Activated CD8-positive, alpha-beta memory T cell treated with anti-CD3 and anti-CD28 coated beads, Interleukin-2, amount 50 U/mL, for 48 hours (primary cell): ENCODE results near the gene ANLN.
"Not testable (repeated sequence)": the region's sequence is repeated elsewhere in the genome, so short reads cannot be mapped to it uniquely, and the experiment has no call there.

ENCODE experiments used
- DNase-seq: peaks from one replicate; pipeline ENCODE4 v3.0.0-alpha.2; 2020

The ANLN gene

GRCh38 chr7:36468370-36469101, 78.9 kb downstream of the ANLN start:
- DNase-seq, result no peak

DNA sequence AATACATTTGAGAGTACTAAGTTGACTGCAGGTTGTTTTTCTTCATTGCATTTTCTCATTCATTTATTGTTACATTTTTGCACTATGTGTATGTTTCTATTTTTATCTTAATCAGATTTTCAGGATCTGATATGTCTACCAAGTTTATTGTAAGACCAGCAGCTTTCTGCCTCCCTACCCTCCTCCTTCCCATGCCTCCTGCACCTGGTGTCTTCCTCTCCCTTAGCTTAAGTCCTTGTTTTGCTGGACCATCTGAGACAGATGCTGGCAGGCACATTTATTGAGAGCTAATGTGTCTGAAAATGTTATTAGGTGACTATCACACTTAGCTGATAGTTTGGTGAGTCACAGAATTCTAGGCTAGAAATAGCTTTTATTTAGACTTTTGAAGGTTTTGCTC, 79.6 kb downstream of the ANLN start:
- DNase-seq, result no peak

- no peak for DNase-seq
Measured at GRCh38 chr7:36472141-36472729, 82.6 kb downstream of the ANLN start.

- DNase-seq, result peak; percentile 68
Measured at GRCh38 chr7:36473454-36474282, 84.0 kb downstream of the ANLN start.

DNA sequence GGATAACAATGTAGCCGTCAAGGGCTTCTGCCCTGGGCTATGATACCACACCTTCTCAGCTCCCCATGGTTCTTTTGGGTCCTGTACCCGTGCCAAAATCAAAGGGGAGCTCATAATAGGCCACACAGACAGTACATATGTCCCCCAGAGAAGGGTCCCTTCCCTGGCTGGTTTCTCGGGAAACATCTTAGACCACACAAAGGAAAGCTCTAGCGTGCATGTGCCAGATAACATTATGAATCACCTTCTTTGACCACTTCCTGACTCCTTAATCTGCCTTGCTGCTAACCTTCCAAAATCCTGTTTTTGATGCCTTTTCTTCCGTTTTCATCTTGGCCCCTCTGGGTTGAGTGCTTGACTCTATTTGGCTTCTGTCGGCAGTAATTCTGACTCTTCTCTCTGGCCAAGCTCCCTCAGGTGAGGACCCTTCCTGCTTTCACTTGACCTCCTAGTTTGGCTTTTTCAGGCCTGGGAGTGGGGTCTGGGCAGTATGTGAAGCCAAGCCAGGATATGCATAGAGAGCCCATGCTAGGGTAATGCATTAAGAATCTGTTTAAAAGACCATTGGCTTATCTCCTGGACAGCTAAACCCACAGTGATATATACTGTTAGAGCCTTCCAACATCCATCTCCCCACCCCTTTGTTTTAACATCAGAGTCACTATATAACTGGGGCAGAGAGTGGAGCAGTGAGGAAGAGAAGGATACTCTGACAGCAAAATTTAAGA, 84.8 kb downstream of the ANLN start:
- DNase-seq, result no peak

- no peak for DNase-seq
Measured at GRCh38 chr7:36475011-36475342, 85.3 kb downstream of the ANLN start.

- no peak for DNase-seq
Measured at GRCh38 chr7:36475381-36475780, 85.7 kb downstream of the ANLN start.

DNA sequence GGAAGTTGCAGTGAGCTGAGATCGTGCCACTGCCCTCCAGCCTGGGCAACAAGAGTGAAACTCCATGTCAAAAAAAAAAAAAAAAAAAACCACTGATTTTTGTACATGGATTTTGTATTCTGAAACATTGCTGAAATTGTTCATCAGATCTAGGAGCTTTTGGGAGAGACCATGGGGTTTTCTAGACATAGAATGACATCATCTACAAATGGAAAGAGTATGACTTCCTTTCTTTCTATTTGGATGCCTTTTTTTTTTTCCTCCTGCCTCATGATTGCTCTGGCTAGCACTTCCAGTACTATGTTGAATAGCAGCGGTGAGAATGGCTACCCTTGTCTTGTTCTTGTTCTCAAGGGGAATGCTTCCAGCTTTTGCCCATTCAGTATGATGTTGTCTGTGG, 89.1 kb downstream of the ANLN start:
- no peak for DNase-seq

DNA sequence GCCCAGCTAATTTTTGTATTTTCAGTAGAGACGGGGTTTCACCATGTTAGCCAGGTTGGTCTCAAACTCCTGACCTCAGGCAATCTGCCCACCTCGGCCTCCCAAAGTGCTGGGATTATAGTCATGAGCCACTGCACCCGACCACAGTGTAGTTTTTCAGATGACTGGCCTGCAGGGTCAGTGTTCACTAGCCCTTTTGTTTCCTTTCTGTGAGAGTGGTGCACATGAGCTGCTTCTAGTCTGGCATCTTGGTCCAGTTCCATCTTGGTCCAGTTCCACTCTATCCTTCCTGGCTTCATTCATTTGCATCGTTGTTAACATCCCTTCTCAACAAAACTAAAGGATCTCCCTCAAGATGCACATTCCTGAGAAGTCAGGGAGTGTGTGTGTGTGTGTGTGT, 94.2 kb downstream of the ANLN start:
- not testable (repeated sequence) for DNase-seq

DNA sequence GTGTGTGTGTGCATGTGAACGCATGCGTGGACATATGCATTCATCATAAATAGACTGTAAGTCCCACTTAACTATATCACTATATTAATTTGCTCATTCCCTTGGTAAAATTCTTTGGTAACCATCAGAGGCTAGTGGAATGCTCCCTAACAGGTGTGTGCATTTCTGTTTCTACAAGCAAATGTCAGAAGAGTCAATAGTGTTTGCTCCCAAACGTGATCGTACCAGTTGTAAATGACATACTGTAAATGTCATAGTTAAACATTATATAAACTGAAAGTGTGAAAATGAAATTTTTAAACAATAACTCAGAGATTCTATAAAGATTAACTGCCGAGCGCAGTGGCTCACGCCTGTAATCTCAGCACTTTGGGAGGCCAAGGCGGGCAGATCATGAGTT, 94.6 kb downstream of the ANLN start:
- no peak for DNase-seq

DNA sequence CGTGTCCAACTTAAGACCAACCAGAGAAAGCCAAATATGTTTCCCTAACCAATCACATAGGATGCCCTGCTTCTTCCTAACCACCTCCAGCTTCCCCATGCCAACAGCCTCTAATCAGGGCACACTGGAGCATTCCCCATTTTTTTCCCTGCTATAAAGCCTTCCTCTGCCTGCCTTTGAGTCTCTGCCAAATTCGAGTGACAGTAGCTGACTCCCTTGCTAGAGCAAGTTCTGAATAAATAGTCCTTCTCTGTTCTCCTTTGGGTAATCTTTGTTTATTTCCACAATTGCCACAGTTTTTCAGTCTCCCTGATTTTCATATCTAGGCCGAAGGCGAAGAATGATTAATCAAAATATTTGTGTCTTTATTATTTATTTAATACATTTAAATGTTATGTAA, 96.7 kb downstream of the ANLN start:
- no peak for DNase-seq

GRCh38 chr7:36487756-36488336, 98.2 kb downstream of the ANLN start:
- DNase-seq, result no peak

GRCh38 chr7:36488672-36489071, 99.0 kb downstream of the ANLN start:
- not testable (repeated sequence) for DNase-seq

- no peak for DNase-seq
Measured at GRCh38 chr7:36490419-36490830, 100.8 kb downstream of the ANLN start.

- DNase-seq, result no peak
Measured at GRCh38 chr7:36491317-36491716, 101.7 kb downstream of the ANLN start.

- no peak for DNase-seq
Measured at GRCh38 chr7:36496576-36496975, 106.9 kb downstream of the ANLN start.

GRCh38 chr7:36497176-36497575, 107.5 kb downstream of the ANLN start:
- not testable (repeated sequence) for DNase-seq

GRCh38 chr7:36497775-36498174, 108.1 kb downstream of the ANLN start:
- DNase-seq, result no peak
